ENCODE measurements around the gene DAB2IP.

DAB2IP gene

DNA sequence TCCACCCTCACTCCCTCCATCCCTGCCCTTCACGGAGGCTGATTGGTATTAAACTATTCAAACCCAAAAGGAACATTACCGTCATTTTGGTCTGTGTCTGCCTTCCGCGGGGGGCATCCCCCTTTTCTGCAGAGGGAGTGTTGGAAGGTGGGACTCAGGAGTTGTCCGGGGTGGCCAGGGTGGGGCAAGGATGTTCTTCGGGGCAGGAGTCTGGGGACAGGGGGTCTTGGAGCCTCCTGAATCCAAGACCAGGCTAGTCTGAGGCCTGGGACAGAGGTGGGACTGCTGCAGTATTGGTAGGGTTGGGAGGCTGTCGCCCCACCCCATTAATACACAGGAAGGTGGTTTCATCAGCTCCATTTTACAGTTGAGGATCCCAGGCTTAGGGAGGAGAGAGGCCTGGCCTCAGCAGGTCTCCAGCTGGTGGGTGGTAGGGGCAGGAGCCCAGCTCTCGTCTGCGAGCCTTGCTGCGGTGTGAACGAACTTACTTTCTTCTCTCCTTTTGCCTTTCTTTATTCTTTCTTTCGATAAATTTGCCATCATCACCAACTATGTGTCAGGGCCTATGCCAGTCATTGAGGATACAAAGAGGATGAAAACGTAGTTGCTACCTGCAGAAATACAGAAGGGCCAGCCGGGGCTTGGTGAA lies 33.8 kb downstream of the DAB2IP start:
- DNase-seq (ENCODE audit: low read depth) = no peak

DNA sequence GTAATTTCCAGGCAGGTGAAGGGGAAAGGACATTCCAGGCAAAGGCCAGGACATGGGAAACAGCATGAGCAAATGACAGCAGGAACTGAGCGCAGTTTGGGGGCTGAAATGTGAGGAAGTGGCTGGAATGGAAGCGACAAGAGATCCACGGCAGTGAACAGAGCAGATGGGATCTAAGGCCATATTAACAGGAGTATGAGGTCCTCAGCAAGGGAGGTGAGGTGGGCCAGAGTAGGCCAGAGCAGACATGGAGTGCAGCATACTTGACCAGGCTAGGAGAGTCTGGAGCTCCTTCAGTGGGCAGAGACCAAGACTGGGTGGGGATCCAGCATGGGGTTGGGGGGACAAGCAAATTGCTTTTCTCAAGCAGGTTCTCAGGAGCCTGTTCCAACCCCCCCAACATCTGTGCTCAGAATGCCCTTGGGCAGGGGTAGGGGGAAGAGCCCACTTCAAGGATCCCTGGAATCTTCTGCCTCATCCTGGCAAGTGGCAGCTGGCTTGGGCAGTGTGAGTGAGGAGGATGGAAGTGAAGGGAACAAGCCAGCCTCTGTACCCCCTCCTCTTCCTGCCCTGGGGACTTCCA lies 34.5 kb downstream of the DAB2IP start:
- DNase-seq (ENCODE audit: low read depth) = no peak

DNA sequence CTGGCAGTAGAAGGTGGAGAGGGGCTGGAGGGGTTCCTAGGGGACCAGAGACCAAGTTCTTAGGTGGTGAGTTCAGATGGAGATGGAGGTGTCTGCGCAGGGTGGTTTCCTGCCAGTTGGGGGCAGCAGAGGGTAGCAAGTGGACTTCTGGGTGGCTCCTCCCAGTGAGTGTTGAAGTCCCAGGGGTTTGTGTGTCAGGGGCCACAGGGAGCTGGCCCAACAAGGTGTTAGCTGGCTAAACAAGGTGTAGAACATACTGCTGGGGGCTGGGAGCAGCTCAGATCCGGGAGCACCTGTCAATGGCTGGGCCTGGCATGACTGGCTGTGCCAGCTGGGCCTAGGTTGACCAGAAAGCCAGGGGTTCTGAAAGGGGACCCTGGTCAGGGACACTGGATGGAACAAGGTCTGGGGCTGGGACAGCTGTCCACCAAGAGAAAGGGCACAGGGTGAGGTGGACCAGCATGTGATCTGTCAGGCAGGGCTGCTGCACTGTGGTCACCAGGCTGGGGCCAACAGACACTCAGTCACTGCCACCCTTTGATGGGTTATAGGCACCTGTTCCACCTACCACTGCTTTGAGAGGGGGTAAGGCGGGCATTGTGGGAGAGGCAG lies 35.6 kb downstream of the DAB2IP start:
- DNase-seq (ENCODE audit: low read depth) = no peak

DNA sequence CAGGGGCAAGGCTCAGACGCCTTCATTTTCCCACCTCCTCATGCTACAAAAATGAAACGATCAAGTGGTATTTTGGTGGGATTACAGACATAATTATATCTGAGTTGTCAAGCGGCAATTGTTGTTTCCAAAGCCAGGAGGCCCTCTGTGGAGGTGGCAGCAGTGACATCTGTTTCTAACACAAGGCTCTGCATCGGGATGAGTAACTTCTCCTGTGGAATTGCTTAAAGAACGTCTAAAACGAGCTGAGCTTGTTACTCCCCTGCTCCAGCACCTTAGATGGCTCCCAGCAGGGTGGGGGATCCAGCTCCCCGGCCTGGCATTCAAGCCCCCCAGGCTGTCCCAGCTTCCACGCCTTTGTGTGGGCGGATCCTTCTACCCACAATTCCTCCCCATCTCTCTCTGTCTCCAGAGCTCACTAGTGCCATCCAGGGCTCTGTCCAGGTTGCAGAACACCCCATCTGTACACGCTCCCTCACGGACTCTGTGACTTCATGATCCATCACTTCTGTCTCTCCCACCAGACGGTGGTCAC lies 36.8 kb downstream of the DAB2IP start:
- no peak for DNase-seq (ENCODE audit: low read depth)

DNA sequence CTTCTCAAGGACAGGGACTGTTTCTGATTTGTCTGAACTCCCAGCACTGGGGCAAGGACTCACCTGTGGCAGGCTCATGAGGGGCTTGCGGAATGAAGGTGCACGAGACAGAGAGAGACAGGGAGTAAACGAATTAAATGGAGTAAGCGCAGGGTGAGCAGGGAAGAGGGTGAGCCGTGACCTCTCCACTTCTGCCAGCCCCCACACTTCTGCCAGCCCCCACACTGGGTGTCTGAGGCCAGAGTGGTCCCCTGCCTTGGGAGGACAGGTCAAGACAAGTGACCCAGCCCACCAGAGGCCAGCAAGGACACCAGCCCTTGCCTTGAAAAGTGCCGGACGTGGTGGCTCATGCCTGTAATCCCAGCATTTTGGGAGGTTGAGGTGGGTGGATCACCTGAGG lies 37.2 kb downstream of the DAB2IP start:
- no peak for DNase-seq (ENCODE audit: low read depth)

DNA sequence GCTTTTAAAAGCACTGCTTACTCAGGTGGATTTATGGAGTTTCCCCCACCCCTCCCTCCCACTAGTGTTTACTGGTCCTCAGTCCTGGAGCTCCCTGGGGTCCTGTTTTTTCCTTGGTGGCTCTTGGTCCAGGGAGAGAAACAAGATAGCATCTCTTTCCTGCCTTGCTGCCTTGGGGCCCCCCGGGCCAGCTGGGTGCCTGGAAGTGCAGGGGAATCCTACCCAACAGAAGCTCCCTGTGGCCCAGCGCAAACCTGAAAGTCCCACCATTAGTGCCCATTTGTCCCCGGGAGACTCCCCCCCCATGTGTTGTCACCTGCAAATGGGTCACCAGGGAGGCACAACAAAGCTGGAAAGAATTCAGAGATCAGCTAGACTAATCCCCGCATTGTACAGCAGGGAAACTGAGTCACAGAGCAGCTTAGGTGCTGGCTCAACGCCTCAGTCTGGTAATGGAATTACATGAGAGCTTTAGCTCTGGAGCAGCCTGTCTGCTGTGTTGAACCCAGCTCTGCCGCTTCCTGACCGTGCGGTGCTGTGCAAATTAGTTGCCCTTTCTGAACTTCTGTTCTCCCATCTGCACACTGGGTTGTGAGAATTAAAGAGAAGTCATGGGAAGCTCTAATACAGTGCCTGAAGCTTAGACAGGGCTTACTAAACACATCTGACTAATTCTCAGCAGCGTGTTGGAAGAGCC lies 38.2 kb downstream of the DAB2IP start:
- no peak for DNase-seq (ENCODE audit: low read depth)

DNA sequence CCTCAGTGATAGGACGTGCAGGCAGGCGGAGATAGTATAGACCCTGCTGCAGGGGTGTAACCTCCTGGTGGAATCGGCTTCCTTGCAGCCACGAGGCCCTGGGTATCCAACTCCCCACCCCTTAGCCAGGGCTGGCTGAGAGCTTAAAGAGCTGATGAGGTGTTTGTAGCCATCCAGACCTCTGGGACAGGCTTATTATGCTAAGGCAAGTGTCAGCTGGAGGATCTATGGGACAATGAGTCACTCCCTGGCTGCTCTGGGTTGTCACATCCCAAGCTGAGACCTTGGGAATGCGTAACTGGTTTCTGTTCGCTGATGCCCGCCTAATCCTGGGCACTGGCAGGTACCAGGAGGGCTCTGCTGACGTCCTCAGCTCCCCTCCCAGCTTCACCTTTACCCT lies 38.9 kb downstream of the DAB2IP start:
- no peak for DNase-seq (ENCODE audit: low read depth)

DNA sequence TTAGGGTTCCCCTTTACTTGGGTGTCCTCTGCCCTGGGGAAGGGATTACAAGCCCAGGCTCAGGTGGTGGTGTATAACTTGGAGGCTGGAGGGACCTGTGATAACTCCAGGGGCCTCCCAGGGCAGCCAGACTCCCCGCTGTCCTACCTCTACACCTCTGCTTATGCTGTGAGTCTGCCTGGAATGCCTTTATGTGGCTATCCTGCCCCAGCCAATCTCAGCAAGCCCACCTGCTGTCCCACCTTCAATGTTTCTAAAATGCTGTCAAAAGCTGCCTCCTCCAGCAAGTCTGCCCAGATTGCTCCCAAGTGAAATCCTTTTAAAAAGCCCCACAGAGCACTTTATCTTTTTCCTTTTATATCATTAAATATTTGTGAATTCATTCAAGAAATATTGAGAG lies 39.3 kb downstream of the DAB2IP start:
- DNase-seq (ENCODE audit: low read depth) = no peak

DNA sequence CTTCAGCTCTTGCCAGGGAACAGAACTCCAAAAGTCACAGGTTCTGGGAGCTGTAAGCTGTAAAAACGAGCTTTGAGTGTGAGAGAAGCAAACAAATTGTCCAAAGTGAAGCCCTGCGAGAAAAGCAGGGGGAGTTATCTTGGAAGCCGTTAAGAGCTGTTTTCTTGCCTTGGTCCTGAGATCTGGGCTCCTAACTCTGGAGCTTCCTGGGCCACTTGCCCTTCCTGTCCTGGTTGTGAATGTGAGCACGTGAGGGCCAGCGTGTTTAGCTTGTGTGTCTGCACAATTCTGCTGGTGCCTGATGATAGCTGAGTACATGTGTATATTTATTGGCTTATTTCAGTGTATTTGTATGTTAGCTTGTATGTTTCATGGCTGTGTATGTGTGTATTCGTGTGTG lies 40.5 kb downstream of the DAB2IP start:
- no peak for DNase-seq (ENCODE audit: low read depth)

DNA sequence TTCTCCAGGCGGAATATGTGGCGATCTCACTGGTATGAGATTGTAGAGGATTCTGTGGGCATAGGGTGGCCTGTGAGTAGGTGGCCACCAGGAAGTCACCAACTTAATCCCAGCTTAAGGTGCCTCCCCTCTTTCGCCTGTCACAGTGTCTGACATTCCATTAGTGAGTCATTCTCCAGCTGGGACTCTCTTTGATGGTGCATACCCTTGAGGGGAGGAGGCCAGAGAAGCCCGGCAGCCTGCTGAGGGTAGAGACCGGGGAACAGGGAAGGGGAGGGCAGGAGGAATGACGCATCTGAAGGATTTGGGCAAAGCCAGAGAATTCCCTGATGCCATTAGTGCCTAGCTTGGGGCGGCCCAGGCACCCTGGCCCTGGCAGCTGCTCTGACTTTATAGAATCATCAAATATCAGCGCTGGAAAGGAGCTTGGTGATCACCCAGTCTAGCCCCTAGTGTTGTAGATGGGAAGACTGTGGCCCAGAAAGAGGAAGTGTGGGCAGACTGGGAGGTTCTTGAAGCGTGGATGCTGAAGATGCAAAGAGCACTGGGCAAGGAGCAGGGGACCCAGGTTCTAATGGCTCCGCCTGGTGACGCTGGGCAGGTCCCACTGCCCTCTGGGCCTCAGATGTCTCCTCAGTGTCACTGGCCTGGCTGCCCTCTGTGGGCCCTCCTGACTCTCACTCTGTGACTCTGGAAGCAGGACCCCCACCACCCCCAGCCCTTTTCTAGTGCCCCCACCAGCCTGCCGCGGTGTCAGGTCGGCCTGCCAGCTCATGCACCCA lies 41.4 kb downstream of the DAB2IP start:
- no peak for DNase-seq (ENCODE audit: low read depth)

DNA sequence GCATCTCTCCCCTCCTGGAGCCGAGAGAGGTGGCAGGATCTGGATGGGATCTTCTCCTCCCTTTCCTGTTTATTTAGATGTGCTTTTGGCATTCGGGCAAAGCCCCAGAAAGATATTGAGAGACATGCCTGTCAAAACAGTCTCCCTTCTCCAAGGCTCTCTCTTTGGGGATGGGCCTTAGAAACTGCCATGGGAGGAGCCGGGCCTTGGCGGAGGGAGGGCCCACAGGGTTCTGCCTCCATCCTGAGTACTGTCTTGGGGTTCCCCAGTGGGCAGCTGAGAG lies 41.9 kb downstream of the DAB2IP start:
- DNase-seq (ENCODE audit: low read depth) = no peak

DNA sequence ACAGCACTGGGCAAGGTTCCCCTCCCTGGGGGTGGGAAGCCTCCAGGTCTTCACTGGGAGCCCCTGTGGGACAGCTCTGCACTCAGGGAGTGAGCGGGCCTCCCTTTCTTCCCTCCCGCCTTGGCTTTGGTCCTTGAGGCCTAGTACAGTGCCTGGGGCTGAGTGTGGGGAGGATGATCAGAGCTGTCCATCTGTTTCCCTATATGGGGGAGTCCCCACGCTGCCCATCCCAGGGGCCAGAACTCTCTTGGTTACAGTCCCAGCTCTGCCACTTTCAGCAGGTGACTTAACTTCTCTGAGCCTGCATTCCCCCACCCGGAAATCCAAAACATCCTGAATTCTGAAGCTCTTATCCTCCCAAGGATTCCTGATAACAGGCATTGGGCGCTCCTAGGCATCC lies 42.6 kb downstream of the DAB2IP start:
- DNase-seq (ENCODE audit: low read depth) = no peak

DNA sequence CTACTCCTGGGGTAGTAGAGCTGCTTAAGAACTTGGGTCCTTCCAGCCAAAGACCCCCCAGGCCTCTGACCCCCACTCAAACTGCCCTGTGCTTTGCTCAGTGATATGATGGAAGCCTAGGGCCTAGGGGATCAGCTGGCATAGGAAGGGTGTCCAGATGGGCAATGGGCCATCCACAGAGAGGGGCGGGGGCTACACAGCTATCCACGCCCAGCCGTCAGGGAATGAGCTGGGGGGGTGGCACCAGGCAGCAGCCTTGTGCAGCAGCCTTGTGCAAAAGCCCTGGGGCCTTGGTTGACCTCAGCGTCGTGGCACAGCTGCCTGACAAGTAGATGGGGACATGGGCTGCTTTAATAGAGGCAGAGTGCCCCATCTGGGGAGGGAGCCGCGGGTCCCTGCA lies 43.2 kb downstream of the DAB2IP start:
- no peak for DNase-seq (ENCODE audit: low read depth)

DNA sequence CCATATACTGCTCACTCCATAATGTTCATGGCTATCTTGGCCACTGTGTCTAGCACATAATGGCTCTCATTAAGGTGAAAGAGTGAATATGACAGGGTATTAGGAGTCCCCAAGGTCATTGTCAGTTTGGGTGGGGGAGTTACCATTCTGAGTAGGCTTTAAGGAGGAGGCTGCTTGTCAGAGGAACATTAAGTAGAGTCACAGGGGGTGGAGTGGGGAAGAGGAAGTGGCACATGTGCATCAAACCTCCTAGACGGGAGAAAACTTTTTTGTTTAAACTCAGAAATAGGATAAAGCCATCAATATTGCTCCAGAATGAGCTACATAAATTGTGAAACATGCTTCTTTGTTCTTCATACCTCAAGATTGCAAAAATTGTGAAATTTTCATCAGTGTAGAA lies 45.5 kb downstream of the DAB2IP start:
- DNase-seq (ENCODE audit: low read depth) = no peak

DNA sequence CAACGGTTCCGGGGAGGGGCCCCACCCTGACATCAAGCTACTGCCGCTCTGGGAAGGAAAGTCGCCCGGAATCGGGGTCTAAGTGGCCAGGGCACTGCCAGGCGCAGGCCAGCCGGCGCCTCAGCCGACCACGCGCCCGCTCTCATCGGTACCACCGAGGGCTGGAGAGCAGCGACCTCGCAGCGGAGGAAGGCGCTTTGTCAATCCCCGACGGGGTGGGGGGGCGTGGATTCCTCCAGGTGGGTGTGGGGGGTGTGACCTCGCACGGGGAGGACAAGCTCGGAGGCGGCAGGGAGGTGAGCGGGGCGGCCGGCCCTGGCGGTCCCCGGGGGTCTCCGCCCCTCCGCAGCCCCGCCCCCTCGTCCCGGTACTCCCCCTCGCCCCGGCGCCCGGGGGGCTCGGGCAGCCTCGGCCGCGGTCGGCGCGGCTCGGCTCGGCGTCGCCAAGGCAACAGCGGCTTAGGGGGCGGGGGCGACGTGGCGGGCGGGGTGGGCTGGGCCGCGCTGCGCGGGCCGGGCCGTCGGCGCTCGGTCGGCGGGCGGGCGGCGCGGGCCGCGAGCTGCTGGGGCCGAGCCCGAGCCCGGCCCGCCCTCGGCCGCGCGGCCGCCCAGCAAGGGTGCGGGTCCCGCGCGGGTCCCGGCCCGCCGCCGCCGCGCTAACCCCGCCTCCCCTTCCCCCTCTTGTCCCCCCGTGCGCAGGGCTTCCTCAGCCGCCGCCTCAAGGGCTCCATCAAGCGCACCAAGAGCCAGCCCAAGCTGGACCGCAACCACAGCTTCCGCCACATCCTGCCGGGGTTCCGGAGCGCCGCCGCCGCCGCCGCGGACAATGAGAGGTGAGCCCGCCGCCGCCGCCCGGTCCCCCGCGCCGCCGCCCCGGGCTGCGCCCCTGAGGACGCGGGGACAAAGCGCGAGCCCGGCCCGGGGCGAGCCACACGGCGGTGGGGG lies 47.5 kb downstream of the DAB2IP start:
- no peak for DNase-seq (ENCODE audit: low read depth)

DNA sequence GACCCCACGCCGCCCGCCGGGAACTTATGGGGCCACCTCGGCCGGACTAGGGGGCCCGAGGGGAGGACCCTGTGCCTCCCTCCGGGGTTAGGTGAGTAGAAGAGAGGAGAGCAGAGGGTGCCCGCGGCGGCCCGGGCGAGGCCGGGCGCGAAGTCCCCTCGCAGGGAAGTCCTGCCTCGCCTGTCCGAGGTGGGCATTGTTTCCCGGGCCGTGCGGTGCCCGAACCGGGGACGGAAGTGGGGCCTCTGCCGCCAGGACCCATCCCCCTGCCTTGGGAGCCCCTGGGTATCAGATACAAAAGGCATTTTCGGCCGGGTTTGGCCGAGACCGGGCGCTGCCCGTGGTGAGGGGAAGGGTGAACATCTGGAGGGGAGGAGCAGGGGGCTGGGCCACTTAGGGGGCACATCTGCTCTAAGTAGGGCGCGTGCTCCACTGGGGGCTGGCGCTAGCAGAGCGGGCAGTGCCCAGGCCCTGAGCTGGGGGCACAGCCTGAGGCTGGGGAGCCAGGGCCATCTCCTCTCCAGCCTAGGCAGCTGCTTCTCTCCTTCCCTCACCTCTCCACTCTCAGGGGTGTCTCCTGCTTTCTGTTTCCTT lies 48.2 kb downstream of the DAB2IP start:
- DNase-seq (ENCODE audit: low read depth) = no peak

DNA sequence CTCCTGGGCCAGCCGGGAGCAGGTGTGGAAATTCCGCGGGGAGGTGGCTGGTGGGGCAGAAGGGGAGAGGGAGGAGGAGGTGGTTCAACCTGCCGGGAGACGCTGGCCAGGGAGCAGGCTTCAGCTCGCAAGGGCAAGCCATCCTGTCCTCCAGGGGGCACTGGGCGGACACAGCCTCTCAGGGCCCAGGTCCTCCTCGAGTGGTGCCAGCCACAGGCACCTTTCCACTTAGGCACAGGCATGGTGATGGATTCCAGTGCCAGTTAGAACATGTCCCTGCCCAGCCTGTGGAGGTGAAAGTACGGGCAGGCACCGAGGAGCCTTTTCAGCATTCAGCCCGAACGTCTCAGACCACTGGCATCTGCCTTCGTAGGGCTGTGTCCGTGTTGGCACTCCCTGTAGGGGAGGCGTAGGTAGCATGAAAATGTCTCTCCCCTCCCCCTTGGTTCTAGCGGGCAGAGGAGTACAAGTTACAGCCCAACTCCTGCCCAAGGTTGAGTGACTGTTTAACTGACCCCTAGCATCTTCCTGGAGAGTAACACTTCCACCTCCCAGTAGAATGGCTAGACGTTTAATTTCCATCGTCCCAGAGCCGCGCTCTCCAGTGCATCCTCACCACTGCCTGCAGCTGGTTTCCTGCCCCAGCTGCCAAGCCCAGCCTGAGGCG lies 48.9 kb downstream of the DAB2IP start:
- DNase-seq (ENCODE audit: low read depth) = no peak

DNA sequence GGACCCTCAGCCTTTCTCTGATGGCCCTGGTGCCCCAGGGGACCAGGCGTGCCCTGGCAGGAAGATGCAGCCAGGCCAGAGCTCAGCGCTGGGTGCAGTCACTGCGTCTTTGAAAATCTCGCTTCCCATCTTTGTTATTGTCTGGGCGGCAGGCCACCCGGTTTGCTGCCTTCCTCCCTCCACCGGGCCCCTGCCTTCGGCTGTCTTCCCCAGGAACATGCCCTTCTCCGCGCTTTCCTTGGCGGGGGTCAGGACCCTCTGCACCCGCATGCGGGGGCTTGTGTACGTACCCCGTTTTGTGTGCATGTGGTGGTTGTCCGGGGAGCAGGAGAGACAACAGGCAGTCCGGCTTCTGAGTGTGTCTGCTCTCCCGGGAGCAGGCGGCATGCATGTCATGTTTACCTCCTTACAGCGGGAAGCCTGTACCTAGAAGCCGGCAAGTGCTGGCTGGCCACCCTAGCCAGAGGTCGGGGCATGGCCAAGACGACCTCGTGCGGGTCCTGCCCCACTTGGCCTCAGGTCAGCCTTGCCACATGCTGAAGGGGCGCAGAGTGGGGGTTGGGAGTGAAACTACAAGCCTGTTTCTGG lies 49.5 kb downstream of the DAB2IP start:
- DNase-seq (ENCODE audit: low read depth) = no peak

DNA sequence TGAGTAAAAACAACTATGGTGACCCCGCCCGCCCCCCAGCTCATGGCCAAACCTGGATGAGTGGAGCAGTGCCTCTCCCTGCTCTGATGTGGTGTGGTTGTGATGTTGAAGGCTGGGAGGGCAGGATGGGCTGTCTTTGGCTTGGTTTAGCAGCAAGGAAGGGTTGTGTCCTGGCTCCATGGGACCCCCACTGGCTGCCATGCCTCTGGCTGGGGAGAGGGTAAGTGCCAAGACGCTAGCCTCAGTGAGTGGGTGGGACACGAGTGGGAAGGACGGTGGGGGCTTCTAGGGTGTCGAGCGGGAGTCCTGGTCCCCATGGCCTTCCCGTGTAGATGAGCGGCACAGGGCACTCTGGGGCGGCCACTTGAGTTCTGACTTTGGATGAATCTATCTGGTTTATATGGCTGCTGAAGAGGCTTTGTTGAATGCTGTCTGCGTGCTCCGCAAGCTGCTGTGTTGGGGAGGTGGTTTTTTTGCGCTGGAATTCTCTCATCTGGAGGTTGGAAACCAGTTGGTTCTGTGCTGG lies 50.4 kb downstream of the DAB2IP start:
- DNase-seq (ENCODE audit: low read depth) = no peak
